HG02943 (cell line): Measurements from ENCODE around the gene FBXW4.

Experiments used
- ATAC-seq: cut with Tn5 transposase; IDR thresholded peaks from one replicate; pipeline ENCODE4 v1.9.1; 2021; ENCODE audit warnings: mild to moderate bottlenecking, low read depth, moderate library complexity; ENCODE audit not compliant: unreplicated experiment

Gene FBXW4, protein sequence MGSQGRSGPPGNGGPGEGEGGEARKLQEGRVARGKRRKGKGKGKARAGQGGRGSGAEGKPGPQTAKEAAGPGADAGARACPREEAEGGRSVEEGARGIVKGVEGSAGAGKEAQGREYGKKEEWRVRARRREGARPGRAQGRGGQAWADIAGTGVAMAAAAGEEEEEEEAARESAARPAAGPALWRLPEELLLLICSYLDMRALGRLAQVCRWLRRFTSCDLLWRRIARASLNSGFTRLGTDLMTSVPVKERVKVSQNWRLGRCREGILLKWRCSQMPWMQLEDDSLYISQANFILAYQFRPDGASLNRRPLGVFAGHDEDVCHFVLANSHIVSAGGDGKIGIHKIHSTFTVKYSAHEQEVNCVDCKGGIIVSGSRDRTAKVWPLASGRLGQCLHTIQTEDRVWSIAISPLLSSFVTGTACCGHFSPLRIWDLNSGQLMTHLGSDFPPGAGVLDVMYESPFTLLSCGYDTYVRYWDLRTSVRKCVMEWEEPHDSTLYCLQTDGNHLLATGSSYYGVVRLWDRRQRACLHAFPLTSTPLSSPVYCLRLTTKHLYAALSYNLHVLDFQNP

DNA sequence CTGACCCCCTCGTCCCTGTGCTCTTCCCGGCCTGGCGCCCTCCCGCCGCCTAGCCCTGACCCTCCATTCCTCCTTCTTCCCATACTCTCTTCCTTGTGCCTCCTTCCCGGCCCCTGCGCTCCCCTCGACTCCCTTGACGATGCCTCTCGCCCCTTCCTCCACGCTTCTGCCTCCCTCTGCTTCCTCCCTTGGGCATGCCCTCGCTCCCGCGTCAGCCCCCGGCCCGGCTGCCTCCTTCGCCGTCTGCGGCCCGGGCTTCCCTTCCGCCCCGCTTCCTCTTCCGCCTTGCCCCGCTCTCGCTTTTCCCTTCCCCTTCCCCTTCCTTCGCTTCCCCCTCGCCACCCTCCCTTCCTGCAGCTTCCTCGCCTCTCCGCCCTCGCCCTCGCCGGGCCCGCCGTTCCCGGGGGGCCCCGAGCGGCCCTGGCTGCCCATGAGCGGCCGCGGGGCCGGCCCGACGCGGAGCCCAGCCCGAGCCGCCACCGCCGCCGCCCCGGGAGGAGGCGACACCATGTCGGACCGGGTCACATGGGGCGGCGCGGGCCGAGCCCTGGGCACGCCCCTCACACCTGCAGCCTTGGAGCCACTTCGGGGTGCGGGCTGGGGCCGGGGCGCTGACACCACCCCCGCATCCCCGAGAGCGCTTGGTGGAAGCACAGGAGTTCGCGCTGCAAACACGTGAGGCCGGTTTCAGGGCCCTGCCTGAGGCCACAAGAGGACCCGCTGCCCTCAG lies at the start of gene FBXW4:
TSS of gene FBXW4 (minus strand) at position 497 of the 730 bp plus-strand sequence. CDS start at position 432, 65 bp downstream.
- peak; percentile 50 for ATAC-seq

DNA sequence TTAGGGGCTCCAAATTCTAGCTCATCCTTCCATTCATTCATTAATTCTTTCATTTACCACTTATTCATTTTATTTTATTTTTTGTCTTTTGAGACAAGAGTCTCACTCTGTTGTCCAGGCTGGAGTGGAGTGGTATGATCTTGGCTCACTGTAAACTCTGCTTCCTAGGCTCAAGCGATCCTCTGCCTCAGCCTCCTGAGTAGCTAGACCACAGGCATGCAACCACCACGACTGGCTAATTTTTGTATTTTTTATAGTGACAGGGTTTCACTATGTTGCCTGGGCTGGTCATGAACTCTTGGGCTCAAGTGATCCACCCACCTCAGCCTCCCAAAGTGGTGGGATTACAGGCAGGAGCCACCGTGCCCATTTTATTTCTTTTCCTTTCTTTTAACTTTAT lies 49.3 kb upstream of the FBXW4 start:
- ATAC-seq: no peak

DNA sequence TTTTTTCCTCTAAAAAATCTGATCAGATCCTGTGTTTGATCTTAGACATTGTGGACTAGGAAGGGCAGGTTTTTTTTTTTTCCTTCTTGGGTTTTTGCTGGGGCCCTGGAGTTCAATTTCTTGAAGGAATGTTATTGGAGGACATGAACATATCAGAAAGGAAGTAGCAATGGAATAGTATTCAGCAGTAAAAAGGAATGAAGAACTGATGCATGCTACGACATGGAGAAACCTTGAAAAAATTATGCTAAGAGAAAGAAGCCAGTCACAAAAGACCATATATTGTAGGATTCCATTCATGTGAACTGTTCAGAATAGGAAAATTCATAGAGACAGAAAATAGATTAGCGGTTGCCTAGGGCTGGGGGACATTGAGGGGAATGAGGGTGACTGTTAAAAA lies 47.0 kb upstream of the FBXW4 start:
- no peak for ATAC-seq

DNA sequence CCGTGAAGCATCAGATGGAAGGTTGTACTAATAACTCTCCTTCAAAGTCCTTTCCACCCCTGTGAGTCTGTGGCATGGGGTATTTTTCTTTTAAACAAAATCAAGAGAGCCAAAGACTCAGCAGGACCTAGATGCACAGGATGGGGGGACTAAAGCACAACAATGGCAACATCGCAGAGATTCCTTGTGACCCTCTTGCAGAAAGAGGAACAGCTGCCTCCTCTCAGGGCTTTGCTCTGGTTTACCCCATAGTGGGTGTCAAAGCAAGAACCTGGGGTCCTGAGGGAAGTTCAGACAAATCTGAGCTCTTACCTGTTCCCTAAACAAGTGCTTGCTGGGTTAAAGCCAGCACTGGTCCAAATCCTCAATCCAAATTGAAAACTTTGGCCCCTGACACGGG lies 41.7 kb upstream of the FBXW4 start:
- no peak for ATAC-seq

DNA sequence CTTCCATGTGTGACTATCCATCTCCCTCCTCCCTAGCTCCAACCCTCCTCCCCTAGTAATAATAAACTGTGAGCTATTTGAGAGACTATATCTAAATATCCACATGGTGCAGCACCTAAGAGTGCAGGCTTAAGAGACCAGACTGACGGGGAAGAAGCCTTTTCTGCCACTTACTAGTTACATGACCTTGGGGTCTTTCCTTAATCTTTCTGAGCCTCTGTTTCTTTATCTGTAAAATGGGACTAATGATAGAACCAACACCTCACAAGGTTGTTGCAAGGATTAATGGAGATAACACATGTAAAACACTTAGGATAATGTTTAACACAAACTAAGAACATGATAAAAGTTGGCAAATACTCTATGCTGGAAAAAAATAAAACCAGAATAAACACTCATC lies 37.1 kb upstream of the FBXW4 start:
- no peak for ATAC-seq

DNA sequence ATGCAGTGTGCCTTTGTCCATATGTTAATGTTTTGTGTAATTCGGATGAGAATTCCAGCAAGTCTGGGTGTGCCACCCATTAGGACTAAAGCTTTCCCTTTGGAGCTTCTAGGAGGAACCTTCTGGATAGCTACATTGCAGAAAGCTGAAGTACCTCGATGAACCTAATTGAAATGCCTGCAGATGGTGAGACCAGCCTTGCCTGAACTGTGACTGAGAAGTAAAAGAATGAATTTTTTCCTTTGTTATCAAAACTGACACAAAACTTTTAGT lies 31.1 kb upstream of the FBXW4 start:
- no peak for ATAC-seq

DNA sequence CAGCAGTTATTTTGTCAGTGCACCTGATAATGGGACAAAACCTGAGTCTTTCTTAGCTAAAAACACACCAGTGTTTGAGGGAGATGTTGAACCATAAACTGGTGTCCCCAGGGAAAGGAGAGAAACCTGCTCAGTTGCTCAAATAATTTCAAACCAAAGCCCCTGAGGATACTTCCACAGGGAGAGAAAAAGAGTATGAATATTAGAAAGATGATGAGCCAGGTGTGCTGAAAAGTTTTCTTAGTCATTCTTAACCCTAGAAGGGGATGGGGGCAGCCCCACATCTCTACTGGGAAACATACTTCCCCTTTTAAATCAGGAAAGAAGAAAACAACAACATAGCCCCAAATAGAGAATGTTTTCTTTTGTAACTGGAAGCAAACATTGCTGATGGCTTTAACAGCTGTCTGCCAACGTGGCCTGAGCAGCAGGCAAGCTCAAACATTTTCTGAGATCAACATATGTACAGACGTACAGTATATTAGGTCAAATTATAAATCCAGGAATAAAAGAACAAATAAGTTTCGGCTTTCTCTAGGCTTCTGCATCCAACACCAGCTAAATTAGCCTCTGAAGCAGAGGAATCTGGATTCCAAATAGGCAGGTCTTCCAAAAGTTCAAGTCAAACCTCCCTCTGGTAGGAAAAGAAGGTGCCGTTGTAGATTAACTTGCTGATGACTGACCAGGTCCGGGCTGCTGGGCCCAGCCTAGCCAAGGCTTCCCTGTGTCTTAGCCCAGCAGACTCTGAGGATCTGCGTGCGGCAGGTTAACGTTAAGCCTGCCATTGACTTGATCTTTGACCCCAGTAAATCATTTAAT lies 30.5 kb upstream of the FBXW4 start:
- ATAC-seq: no peak

DNA sequence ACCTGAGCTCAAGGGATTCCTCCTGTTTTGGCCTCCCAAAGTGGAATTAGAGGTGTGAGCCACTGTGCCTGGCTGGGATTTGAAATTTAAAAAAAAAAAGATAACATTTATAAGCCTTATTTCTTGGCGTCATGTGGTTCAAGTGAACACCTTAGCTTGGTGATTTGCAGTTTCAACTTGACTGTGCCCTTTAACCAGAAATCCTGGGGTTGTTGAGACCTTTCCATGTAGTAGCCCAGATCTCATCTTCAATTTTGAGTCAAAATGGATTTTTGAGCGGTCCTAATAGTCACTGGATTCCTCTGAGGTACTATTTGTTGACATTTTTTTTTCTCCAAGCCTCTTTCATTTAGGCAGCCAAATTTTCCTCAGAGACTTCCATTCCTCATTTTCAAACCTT lies 29.5 kb upstream of the FBXW4 start:
- ATAC-seq: no peak

DNA sequence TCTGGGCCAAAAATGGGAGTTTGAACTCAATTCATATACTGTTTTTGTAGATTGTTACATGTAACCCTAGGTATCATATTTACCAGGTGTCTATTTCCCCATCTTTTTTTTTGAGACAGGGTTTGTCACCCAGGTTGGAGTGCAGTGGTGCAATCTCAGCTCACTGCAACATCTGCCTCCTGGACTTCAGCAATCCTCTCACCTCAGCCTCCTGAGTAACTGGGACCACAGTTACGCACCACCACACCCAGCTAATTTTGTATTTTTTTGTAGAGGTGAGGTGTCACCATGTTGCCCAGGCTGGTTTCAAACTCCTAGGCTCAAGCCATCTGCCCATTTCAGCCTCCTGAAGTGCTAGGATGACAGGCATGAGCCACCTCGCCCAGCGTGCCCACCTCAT lies 28.2 kb upstream of the FBXW4 start:
- ATAC-seq: no peak

DNA sequence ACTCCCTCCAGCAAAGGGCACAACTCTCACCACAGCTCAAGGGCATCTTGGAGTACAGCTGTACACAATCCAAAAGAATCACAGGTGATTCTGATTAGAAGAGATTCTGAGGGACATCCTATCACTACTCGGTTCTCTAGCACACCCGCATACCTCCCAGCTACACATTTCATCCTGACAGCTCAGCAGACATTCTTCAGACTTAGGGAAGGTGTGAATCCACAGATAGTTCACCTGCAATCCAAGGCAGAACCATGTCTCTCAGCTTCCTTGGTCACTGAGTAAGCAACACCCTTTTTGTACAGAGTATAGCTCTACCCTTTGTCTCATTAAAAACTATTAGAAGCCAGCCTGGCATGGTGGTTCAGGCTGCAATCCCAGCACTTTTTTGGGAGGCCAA lies 26.8 kb upstream of the FBXW4 start:
- ATAC-seq: no peak

DNA sequence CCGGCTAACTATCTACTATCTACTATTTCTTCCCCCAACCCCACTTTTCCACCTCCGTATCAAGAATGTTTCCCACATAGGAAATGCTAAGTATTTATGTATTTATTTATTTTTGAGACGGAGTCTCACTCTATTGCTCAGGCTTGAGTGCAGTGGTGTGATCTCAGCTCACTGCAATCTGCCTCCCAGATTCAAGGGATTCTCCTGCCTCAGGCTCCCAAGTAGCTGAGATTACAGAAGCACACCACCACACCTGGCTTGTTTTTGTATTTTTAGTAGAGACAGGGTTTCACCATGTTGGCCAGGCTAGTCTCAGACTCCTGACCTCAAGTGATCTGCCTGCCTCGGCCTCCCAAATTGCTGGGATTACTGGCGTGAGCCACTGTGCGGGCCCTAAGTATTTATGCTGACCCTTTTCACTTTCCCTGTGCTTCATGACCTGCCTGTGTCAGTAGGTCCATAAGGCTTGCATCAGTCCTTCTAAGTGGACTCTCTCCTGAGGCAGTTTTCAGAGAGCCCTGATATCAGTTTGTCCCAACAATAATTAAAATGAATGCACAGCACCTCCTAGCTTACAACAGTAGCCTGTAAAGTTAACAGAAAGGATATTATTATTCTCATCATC lies 25.7 kb upstream of the FBXW4 start:
- ATAC-seq: no peak

DNA sequence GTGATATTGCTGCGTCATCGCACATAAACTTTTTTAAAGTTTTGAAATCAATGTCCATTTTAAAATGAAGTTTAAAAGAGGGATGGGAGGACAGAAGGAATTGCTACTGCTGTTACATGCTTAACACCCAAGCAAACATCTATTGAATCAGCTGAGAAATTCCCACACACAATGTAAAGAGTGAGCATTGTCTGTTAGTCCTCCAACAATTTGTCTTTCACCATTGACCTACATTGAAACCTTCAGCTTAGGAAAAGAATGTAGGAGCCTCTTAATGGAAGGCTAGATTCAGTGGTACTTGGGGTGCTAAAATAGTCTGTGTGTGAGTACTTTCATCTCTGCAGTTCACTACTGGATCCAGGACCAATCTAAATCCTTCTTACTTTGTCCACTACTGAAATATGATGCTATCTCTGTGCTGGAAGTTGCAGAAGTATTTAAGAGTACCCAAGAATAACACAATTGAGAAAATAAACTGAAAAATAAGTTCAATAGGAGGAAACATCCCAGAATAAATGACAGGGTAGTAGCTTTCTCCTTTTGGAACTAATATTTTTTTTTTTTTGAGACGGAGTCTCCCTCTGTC lies 23.8 kb upstream of the FBXW4 start:
- no peak for ATAC-seq

DNA sequence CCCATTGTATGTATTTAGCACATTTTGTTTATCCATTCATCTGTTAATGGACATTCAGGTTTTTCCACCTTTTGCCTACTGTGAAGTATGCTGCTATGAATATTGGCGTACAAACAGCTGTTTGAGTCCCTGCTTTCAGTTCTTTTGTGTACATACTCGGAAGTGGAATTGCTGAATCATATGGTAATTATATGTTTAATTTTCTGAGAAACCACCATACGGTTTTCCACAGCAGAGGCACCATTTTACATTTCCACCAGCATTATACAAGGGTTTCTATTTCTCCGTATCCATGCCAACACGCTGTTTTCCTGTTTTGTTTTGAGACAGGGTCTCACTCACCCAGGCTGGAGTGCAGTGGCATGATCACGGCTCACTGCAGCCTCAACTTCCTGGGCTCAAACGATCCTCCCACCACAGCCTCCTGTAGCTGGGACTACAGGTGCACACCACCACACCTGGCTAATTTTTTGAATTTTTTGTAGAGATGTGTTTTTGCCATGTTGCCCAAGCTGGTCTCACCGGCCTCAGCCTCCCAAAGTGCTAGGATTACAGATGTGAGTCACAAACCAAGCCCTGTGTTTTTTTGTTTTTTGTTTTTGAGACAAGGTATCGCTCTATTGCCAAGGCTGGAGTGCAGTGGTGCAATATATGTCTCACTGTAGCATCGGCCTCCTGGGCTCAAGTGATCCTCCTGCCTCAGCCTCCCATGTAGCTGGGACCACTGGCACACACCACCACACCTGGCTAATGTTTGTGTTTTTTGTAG lies 22.1 kb upstream of the FBXW4 start:
- no peak for ATAC-seq

DNA sequence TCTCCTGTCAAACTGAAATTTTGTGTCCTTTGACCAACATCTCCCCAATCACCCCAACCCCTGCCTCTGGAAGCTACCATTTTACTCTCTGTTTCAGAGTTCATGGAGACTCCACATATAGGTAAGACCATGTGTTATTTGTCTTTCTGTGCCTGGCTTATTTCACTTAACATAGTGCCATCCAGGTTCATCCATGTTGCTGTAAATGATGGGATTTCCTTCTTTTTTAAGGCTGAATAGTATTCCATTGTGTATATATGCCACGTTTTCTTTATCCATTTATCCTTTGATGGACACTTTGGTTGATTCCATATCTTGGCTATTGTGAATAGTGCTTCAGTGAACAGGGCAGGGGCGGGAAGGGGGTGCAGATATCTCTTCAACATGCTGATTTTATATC lies 18.0 kb upstream of the FBXW4 start:
- no peak for ATAC-seq

DNA sequence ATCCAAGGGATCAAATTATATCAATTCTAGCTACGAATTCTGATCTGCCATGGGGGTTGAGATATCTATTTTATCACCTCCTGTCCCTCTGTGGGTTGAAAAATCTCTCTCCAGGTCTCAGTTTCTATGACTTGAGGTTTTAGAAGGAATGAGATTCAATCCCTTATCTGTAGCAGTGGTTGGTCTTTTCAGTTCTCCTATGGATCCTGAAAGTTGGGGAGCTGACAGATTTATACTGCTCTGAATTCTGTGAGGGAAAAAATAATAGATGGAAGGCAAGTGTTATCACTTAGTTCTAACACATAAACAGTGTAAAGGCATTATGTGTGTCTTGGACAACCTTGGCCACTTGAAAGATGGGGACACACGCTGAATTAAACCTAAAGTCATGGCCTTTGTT lies 15.8 kb upstream of the FBXW4 start:
- ATAC-seq: no peak

DNA sequence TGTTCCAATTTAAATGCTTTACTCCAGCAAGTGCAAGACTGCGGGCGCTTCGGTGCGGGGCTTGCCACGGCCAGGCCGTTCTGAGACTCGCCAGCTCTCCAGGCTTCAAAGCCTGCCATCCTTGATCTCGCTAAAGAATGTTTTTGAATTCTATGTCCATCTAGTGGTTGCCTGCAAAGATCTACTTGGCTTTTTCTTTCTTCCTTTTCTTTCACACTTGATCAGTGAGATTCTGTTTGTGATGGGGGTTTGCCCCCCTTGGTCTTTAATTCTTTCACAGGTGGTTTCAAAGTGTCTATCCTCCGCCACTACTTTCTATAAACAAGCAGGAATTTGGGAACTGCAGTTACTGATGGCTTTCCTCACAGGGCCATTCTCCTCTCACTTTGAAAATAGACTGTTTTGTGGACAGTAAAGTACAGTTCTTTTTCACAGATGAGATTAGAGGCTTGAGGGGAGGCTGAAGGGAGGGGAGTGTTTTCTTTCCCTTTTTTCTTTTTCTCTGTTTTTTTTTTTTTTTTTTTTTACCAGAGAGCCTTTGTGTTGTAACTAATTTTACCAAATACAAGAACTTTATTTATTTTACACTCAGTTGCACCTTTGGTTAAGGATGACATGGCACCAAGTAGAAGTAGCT lies 15.2 kb upstream of the FBXW4 start:
- ATAC-seq: no peak

DNA sequence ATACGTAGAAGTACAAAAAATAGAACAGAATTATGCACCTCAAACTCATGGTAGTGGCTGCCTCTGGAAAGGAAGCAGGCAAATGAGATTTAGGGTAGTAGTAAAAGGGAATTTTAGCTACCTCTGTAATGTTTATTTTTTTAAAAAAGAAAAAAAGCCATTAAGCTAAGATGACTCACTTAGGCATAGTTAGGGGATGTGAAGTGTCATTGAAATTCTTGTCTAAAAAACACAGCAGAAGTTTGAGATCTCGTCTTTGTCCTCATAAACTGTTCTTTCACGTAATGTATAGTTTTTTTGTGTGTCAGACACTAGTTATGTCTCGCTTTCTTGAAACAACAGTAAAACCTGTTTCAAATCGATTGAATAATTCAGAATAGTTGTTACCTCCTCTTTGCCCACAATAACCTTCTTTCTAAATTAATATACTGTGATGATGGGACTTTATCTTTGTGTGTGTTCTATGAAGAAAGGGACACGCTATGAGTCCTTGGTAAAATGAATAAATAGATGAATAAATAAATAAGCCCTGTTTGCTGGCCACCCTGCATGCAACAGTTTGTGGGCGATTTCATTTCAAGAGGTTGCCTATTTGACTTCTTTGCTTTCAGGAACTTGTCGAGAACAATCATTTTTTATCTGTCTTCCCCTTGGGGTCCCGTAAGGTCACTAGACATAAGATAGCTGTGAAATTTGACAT lies 14.5 kb upstream of the FBXW4 start:
- no peak for ATAC-seq

DNA sequence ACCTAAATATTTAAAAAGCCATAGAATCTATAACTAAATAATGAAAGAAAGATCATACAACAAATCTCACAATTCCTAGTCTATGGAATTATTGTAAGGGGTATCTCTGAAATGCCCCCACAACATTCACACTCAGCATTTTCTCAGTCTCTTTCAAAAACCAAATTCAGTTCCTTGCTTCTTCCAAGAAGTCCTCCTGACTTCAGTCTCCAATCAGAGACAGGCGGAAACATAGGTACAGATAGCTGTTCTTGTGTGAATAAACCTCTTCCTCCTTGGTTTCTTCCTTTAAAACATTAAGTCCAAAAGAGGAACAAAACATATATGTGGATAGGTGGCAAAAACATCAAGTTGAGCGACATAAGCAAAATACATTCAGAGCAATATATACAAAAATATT lies 13.9 kb upstream of the FBXW4 start:
- no peak for ATAC-seq

DNA sequence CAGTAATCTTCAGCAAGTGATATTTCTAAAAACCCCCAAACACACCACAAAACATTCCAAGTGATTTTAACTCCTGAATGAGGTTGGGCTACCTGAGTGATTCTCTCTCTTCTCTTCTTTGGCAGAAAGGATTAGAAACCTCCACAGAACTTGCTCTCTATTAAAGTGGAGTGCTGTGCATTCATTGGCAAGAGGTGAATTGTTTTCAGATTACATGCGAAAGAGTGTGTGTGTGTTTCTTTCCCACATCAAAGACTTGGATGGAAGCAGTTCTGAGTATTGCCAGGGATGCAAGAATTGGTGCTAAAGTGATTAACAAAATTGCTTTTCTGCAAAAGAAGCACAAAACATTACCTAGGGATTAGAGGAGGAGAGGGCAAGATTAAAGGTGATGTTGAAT lies 13.1 kb upstream of the FBXW4 start:
- no peak for ATAC-seq
